ENCODE data around the gene NME4.
"Not testable (repeated sequence)": the region's sequence is repeated elsewhere in the genome, so short reads cannot be mapped to it uniquely, and the experiment has no call there.

NME4 gene

GRCh38 chr16:372302-372983 is 24.6 kb upstream of the NME4 start:
- Histone ChIP-seq H3K9me3 (ENCODE audit: control insufficient read depth, low read length) (no peaks in the 10 kb centered on the region), H3K9ac (ENCODE audit: low read length) (no peak overlapping the region), H3K4me3 (ENCODE audit: low read length) (no peak overlapping the region), H3K36me3 (ENCODE audit: control insufficient read depth, insufficient read depth, low read length, severe bottlenecking) (peaks cover 62% of the 10 kb centered on the region), H3K27me3 (replicated peaks; ENCODE audit: control insufficient read depth, insufficient read depth, low read length) (no peaks in the 10 kb centered on the region), H3K4me1 (ENCODE audit: control insufficient read depth, insufficient read depth, low read length) (peaks cover 7% of the 10 kb centered on the region)
- no peak for DNase-seq (ENCODE audit: low read depth)

GRCh38 chr16:373020-373598 is 23.9 kb upstream of the NME4 start:
- no peaks in the 10 kb centered on the region for H3K9me3 ChIP-seq (ENCODE audit: control insufficient read depth, low read length)
- H3K36me3 ChIP-seq (ENCODE audit: control insufficient read depth, insufficient read depth, low read length, severe bottlenecking) = peaks cover 55% of the 10 kb centered on the region
- no peak overlapping the region for H3K9ac ChIP-seq (ENCODE audit: low read length)
- no peaks in the 10 kb centered on the region for H3K27me3 ChIP-seq (replicated peaks; ENCODE audit: control insufficient read depth, insufficient read depth, low read length)
- peaks cover 7% of the 10 kb centered on the region for H3K4me1 ChIP-seq (ENCODE audit: control insufficient read depth, insufficient read depth, low read length)
- no peak overlapping the region for H3K4me3 ChIP-seq (ENCODE audit: low read length)
- no peak for DNase-seq (ENCODE audit: low read depth)

GRCh38 chr16:373848-374615 is 23.0 kb upstream of the NME4 start:
- peaks cover 7% of the 10 kb centered on the region for H3K4me1 ChIP-seq (ENCODE audit: control insufficient read depth, insufficient read depth, low read length)
- no peaks in the 10 kb centered on the region for H3K9me3 ChIP-seq (ENCODE audit: control insufficient read depth, low read length)
- H3K4me3 ChIP-seq (ENCODE audit: low read length) = no peak overlapping the region
- no peak for DNase-seq (ENCODE audit: low read depth)
- no peak overlapping the region for H3K9ac ChIP-seq (ENCODE audit: low read length)
- no peaks in the 10 kb centered on the region for H3K27me3 ChIP-seq (replicated peaks; ENCODE audit: control insufficient read depth, insufficient read depth, low read length)
- H3K36me3 ChIP-seq (ENCODE audit: control insufficient read depth, insufficient read depth, low read length, severe bottlenecking) = peaks cover 48% of the 10 kb centered on the region

GRCh38 chr16:374616-374926 is 22.4 kb upstream of the NME4 start:
- H3K9me3 ChIP-seq (ENCODE audit: control insufficient read depth, low read length) = no peaks in the 10 kb centered on the region
- H3K27me3 ChIP-seq (replicated peaks; ENCODE audit: control insufficient read depth, insufficient read depth, low read length) = no peaks in the 10 kb centered on the region
- H3K9ac ChIP-seq (ENCODE audit: low read length) = no peak overlapping the region
- no peak overlapping the region for H3K4me3 ChIP-seq (ENCODE audit: low read length)
- peaks cover 48% of the 10 kb centered on the region for H3K36me3 ChIP-seq (ENCODE audit: control insufficient read depth, insufficient read depth, low read length, severe bottlenecking)
- DNase-seq (ENCODE audit: low read depth) = no peak
- H3K4me1 ChIP-seq (ENCODE audit: control insufficient read depth, insufficient read depth, low read length) = peaks cover 7% of the 10 kb centered on the region

GRCh38 chr16:375212-375611 is 21.8 kb upstream of the NME4 start:
- H3K36me3 ChIP-seq (ENCODE audit: control insufficient read depth, insufficient read depth, low read length, severe bottlenecking) = peaks cover 48% of the 10 kb centered on the region
- H3K9ac ChIP-seq (ENCODE audit: low read length) = no peak overlapping the region
- H3K4me3 ChIP-seq (ENCODE audit: low read length) = no peak overlapping the region
- DNase-seq (ENCODE audit: low read depth) = no peak
- H3K9me3 ChIP-seq (ENCODE audit: control insufficient read depth, low read length) = no peaks in the 10 kb centered on the region
- peaks cover 3% of the 10 kb centered on the region for H3K4me1 ChIP-seq (ENCODE audit: control insufficient read depth, insufficient read depth, low read length)
- no peaks in the 10 kb centered on the region for H3K27me3 ChIP-seq (replicated peaks; ENCODE audit: control insufficient read depth, insufficient read depth, low read length)

GRCh38 chr16:375927-376816 is 20.8 kb upstream of the NME4 start:
- Histone ChIP-seq H3K36me3 (ENCODE audit: control insufficient read depth, insufficient read depth, low read length, severe bottlenecking) (peaks cover 48% of the 10 kb centered on the region), H3K4me1 (ENCODE audit: control insufficient read depth, insufficient read depth, low read length) (no peaks in the 10 kb centered on the region), H3K9me3 (ENCODE audit: control insufficient read depth, low read length) (no peaks in the 10 kb centered on the region), H3K9ac (ENCODE audit: low read length) (no peak overlapping the region), H3K4me3 (ENCODE audit: low read length) (no peak overlapping the region), H3K27me3 (replicated peaks; ENCODE audit: control insufficient read depth, insufficient read depth, low read length) (no peaks in the 10 kb centered on the region)
- no peak for DNase-seq (ENCODE audit: low read depth)

- Histone ChIP-seq H3K27me3 (replicated peaks; ENCODE audit: control insufficient read depth, insufficient read depth, low read length) (no peaks in the 10 kb centered on the region), H3K9me3 (ENCODE audit: control insufficient read depth, low read length) (no peaks in the 10 kb centered on the region), H3K4me1 (ENCODE audit: control insufficient read depth, insufficient read depth, low read length) (no peaks in the 10 kb centered on the region), H3K4me3 (ENCODE audit: low read length) (no peak overlapping the region), H3K9ac (ENCODE audit: low read length) (no peak overlapping the region), H3K36me3 (ENCODE audit: control insufficient read depth, insufficient read depth, low read length, severe bottlenecking) (peaks cover 43% of the 10 kb centered on the region)
- no peak for DNase-seq (ENCODE audit: low read depth)
Measured at GRCh38 chr16:376817-377418, 20.1 kb upstream of the NME4 start.

- no peak for DNase-seq (ENCODE audit: low read depth)
- Histone ChIP-seq H3K27me3 (replicated peaks; ENCODE audit: control insufficient read depth, insufficient read depth, low read length) (no peaks in the 10 kb centered on the region), H3K9ac (ENCODE audit: low read length) (no peak overlapping the region), H3K4me1 (ENCODE audit: control insufficient read depth, insufficient read depth, low read length) (no peaks in the 10 kb centered on the region), H3K4me3 (ENCODE audit: low read length) (no peak overlapping the region), H3K9me3 (ENCODE audit: control insufficient read depth, low read length) (no peaks in the 10 kb centered on the region), H3K36me3 (ENCODE audit: control insufficient read depth, insufficient read depth, low read length, severe bottlenecking) (peaks cover 37% of the 10 kb centered on the region)
Measured at GRCh38 chr16:377419-377951, 19.5 kb upstream of the NME4 start.

GRCh38 chr16:378113-378820 is 18.7 kb upstream of the NME4 start:
- not testable (repeated sequence) for H3K4me1 ChIP-seq (ENCODE audit: control insufficient read depth, insufficient read depth, low read length); H3K9ac ChIP-seq (ENCODE audit: low read length); H3K27me3 ChIP-seq (replicated peaks; ENCODE audit: control insufficient read depth, insufficient read depth, low read length); DNase-seq (ENCODE audit: low read depth); H3K9me3 ChIP-seq (ENCODE audit: control insufficient read depth, low read length); H3K4me3 ChIP-seq (ENCODE audit: low read length)
- H3K36me3 ChIP-seq (ENCODE audit: control insufficient read depth, insufficient read depth, low read length, severe bottlenecking) = peaks cover 30% of the 10 kb centered on the region

- Histone ChIP-seq H3K27me3 (replicated peaks; ENCODE audit: control insufficient read depth, insufficient read depth, low read length) (no peaks in the 10 kb centered on the region), H3K36me3 (ENCODE audit: control insufficient read depth, insufficient read depth, low read length, severe bottlenecking) (peaks cover 24% of the 10 kb centered on the region), H3K9ac (ENCODE audit: low read length) (no peak overlapping the region), H3K4me1 (ENCODE audit: control insufficient read depth, insufficient read depth, low read length) (peaks cover 3% of the 10 kb centered on the region), H3K4me3 (ENCODE audit: low read length) (no peak overlapping the region), H3K9me3 (ENCODE audit: control insufficient read depth, low read length) (no peaks in the 10 kb centered on the region)
- no peak for DNase-seq (ENCODE audit: low read depth)
Measured at GRCh38 chr16:378821-379182, 18.2 kb upstream of the NME4 start.

Data from adipocyte (in vitro differentiated cells).